Epithelial cell of prostate (primary cell): ENCODE results near the gene ZNF256.
A peak's percentile ranks its signal among the peaks of the same experiment; 100 is the strongest.

Source experiments
- DNase-seq: peaks from one replicate; pipeline ENCODE4 v3.0.0-alpha.2; 2011; ENCODE audit warnings: low read depth, low spot score
- H3K27ac ChIP-seq: fragments of 450-650 bp; 2 replicates; pipeline ENCODE4 v1.5.1; 2017; ENCODE audit warnings: mild to moderate bottlenecking

Gene ZNF256

DNA sequence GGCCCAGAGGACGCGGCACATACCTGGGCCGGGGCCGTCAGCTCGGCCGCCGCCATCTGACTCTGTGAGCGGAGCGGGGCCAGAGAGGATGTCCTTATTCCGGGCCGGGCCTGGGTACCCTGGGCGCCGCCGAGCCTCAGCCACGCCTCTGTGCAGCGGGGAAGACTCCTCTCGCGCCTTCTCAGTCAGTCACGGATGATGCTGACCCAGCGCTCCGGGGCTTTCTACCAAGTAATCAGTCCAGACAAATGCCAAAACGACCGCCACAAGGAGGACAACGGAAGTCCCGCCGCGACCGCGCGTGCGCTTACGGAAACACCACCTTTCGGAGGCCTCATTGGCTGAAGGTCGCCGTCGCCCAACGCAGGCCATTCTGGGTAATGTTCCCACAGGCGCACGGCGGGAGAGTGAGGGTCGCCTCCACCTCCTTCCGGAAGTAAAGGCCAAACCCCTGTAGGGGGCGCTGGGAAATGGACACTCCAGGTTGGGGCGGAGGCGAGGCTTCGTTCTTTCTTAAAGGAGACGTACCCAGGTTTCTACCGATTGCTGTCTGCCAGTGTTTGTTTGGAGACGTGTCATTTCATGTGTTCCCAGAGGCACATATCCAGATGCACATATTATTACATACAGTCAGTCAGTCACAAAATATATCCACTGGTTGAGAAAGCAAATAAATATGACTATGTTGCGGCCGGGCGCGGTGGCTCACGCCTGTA is at the start of gene ZNF256:
Gene ZNF256, minus strand, starts transcription at position 288 of the 716 bp plus-strand sequence. Its CDS starts 232 bp downstream, at position 56.
- DNase-seq: peak; percentile 64
- peak within 1 kb of the TSS; percentile 57 for H3K27ac ChIP-seq

- no peak for DNase-seq
- no peak overlapping the region for H3K27ac ChIP-seq
Measured at GRCh38 chr19:57992841-57993240, 45.3 kb upstream of the ZNF256 start.

DNA sequence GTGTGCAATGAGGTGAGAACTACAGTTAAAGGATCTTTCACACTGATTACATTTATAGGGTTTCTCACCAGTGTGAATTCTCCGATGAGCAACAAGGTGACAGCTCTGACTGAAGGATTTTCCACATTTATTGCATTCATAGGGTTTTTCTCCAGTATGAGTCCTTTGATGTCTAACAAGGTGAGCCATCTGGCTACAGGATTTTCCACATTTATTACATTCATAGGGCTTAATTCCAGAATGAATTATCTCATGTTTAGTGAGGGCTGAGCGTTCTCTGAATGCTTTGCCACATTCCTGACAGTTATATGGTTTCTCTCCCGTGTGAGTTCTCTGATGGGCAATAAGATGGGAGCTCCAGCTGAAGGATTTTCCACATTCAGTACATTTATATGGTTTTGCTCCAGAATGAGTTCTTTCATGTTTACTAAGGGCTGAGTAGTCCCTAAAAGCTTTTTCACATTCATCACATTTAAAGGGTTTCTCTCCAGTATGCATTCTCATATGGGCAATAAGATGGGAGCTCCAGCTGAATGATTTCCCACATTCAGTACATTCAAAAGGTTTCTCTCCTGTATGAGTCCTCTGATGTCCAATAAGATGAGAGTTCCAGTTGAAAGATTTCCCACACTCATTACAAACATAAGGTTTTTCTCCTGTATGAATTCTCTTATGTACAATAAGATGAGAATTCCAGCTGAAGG is 31.2 kb upstream of the ZNF256 start:
- DNase-seq: no peak
- no peak overlapping the region for H3K27ac ChIP-seq

GRCh38 chr19:57974434-57974833 is 26.9 kb upstream of the ZNF256 start, which contains the start of gene C19orf18:
Gene C19orf18, minus strand, starts transcription at chr19:57974534. Its CDS starts 102 bp downstream, at chr19:57974432.
- no peak within 1 kb of the TSS for H3K27ac ChIP-seq
- no peak for DNase-seq

DNA sequence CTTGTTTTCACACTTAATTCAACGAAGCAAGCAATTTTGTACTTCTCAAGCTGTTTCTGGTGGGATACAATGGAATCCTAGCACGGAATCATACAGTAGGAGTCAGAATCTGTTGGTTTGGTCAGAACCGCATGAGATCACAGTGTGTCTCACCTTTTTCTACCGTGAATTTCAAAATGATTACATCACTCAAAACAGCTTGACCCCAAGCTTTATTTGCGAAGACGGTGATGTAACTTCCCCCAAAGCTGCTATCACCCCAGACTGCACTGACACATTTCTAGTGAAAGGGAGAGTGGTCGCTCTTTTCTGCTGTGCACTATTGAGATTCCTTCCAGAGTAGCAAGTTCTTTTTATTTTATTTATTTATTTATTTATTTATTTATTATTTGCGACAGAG is 17.3 kb upstream of the ZNF256 start:
- H3K27ac ChIP-seq: no peak overlapping the region
- DNase-seq: no peak

DNA sequence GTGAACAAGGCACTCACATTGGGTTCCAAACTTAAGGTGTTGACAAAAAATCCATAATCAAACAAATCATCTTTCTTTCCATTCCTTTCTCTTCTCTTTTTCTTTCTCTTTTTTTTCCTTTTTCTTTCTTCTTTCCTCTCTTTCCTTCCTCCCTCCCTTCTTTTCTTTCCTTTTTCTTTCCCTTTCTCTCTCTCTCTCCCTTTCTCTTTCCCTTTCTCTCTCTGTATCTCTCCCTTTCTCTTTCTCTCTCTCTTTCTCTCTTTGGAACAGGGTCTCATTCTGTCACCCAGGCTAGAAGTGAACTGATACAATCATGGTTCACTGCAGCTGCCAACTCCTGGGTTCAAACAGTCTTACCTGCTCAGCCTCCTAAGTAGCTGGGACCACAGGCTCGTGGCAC is 14.3 kb upstream of the ZNF256 start:
- no peak for DNase-seq
- H3K27ac ChIP-seq: no peak overlapping the region

GRCh38 chr19:57954996-57955395 is 7.5 kb upstream of the ZNF256 start:
- no peak for DNase-seq
- no peak overlapping the region for H3K27ac ChIP-seq

DNA sequence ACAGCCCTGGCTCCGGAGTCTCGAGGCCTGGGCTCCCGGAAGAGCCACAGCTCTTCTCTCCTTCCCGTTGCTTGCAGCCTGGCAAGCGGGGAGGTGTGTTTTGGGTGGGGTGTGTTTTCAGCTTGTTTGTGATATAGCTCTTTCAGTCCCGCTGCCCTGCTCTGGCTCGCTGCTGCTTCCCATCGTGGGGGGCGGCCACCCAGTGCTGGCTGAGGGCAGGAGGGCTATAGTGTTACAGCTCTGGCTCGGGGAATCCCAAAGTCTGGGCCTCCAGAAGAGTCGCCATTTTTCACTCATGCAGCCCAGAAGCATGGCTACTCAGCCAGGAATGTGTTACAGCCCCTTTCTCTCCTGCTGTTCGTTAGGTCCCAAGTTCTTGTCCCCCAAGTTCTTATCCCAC is 2.2 kb upstream of the ZNF256 start:
- DNase-seq: no peak
- H3K27ac ChIP-seq: no peak overlapping the region

DNA sequence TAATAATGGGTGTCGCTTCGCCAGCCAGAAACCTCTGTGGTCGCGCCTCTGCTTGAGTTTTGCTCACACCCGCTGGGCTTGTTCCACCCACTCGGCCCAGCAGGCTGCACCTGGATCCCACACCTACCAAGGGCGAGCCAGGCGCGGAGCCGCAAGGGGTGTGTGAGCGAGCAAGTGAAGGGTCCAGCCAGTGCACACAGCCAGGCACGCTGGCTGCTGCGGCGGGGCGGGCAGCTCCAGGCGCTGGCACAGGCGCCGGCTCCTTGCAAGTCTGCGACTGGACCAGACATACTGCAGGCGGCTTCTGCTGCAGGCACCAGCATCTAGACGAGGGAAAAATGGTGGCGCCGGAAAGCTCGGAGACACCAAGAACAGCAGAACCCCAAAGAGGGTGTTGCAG is 1.8 kb upstream of the ZNF256 start:
- no peak for DNase-seq
- H3K27ac ChIP-seq: no peak overlapping the region

DNA sequence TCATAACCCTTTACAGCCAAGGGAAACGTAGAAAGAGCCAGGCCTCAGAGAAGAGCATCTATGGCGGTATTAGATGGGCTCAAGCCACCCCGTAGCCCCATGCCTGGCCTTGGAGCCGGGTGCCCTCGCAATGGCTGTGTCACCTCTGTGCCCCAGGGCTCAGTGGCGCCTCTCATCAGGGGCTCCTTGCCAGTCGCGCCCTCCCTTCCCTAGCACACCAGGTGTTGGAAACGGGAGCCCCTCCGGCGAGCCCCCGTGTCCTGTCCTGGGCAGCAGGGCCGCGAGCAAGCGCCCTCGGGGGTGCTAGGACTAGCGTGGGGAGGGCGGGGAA is 453 bp downstream of the ZNF256 start:
- DNase-seq: no peak
- H3K27ac ChIP-seq: peak overlapping the region; percentile 57

DNA sequence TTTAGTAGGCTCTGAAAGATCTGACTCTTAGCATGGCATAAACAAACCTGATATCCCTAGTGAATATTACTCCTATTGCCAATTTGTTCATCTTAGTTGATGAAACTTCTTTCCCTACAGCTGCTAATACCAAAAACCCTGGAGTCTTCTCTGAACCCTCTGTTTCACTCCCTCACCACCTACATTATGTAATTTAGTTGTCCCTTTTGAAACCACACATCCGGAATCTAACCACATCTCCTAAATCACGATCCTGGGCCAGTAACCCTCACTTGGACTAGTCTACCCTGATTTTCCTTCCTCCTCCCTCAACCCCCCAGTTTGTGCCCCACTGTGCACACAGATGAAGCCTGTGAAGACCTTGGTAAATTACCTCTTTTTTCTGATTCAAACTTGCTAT is 1.2 kb downstream of the ZNF256 start:
- DNase-seq: no peak
- no peak overlapping the region for H3K27ac ChIP-seq

DNA sequence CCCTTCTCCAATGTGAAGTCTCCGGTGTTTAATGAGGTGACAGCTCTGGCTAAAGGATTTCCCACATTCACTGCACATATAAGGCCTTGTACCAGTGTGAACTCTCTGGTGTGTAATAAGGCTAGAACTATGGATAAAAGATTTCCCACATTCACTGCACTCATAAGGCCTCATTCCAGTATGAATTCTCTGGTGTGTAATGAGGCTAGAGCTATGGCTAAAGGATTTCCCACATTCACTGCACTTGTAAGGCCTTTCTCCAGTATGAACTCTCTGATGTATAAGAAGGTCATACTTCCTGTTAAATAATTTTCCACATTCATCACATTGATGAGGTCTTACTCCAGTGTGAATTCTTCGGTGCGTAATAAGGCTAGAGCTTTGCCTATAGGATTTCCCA is 5.9 kb downstream of the ZNF256 start:
- H3K27ac ChIP-seq: no peak overlapping the region
- no peak for DNase-seq

GRCh38 chr19:57935731-57936130 is 11.8 kb downstream of the ZNF256 start:
- H3K27ac ChIP-seq: no peak overlapping the region
- no peak for DNase-seq

DNA sequence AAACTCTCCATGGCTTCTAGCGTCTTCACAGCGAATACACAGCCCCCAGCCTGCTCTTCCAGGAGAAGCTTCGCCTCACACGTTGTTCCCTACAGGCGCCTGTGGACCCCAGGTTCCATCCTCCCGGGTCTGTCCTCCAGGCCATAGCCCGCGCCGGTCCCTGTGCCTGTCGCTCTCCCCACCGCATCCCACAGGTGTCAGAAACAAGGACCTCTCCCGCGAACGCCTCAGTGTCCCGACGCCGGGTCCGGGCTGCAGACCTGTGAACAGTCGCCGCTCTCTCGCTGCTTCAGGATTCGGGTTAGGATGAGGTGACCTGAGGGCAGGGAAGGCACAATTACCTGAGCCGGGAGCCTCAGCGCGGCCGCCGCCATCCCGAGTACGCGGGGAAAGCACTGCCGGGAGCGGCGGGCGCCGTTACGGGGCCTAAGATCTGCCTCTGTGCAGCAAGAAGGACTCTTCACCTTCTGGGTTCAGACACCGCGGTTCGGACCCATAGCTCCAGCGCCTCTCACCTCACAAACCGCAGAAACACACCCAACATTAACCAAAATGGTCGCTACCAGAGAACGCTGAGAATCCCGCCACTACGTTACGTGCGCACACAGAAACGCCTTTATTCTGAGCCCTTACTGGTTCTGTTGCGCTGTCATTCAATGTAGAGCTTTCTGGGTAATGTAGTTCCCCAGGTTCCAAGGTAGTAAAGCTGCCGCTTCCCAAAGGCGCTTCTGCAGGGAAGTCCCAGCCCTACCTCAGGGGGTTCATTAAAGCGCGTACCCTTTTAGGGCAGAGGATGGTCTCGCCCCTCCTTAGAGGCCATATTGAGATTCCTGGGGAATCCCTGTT is 12.5 kb downstream of the ZNF256 start, which contains the start of gene ZNF418:
Gene ZNF418, minus strand, starts transcription at position 583 of the 846 bp plus-strand sequence. CDS start 1,580 bp downstream, outside the sequence.
- DNase-seq: peak; percentile 53
- peak within 1 kb of the TSS; percentile 24 for H3K27ac ChIP-seq

- DNase-seq: no peak
- H3K27ac ChIP-seq: no peak overlapping the region
Measured at GRCh38 chr19:57927587-57927986, 19.9 kb downstream of the ZNF256 start.

DNA sequence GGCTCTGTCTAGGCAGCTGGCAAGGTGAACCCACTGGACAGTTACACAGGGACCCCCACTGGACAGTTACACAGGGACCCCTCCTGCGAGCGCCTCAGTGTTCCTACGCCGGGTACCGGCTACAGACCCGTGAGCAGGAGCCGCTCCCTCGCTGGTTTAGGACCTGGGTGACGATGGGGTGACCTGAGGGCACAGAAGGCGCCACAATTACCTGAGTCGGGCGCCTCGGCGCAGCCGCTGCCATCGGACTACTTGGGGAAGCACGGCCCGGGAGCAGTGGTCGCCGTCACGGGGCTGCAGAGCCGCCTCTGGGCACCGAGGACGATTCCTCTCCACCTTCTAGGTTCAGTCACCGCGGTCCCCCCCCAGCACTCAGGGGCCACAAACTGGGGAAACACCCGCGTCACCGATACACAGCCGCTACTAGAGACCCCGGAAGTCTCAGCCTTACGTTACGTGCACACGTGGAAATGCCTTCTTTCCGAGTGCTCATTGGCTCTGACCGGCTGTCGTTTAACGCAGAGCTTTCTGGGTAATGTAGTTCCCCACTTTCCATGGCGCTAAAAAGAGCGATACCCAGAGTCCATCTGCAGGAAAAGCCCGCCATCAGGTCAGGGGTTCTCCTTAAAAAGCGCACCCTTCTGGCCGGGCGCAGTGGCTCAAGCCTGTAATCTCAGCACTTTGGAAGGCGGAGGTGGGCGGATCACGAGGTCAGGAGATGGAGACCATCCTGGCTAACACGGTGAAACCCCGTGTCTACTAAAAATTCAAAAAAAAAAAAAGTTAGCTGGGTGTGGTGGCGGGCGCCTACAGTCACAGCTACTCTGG is 31.1 kb downstream of the ZNF256 start, which contains the start of gene ZNF417:
Gene ZNF417, minus strand, starts transcription at position 425 of the 828 bp plus-strand sequence. Its CDS starts 181 bp downstream, at position 244.
- peak; percentile 64 for DNase-seq
- peak within 1 kb of the TSS; percentile 41 for H3K27ac ChIP-seq

GRCh38 chr19:57914531-57914930 is 33.0 kb downstream of the ZNF256 start:
- no peak overlapping the region for H3K27ac ChIP-seq
- no peak for DNase-seq

GRCh38 chr19:57907394-57907793 is 40.1 kb downstream of the ZNF256 start:
- DNase-seq: no peak

GRCh38 chr19:57905258-57905657 is 42.2 kb downstream of the ZNF256 start:
- DNase-seq: no peak
- no peak overlapping the region for H3K27ac ChIP-seq

More at GRCh38 chr19:57907394-57907793, 40.1 kb downstream of the ZNF256 start:
- H3K27ac ChIP-seq: no peak overlapping the region
